H1 (cell line): ENCODE measurements around the gene PRDM2. TPM values are rescaled to one million over a fixed set of nuclear protein-coding genes. Genes with fewer than 3 reads are reported as not detected.

Experiments
- CTCF ChIA-PET: fragments of 300-600 bp; sonication (Branson Sonifier 250); formaldehyde crosslinking; loops from one replicate; lab custom pipeline; 2021; ENCODE audit not compliant: partially characterized antibody; lab: Charles Lee
- POLR2A ChIA-PET: fragments of 300-600 bp; sonication (Branson Sonifier 250); formaldehyde crosslinking; loops from one replicate; lab custom pipeline; 2021; ENCODE audit warnings: inconsistent platforms; ENCODE audit not compliant: partially characterized antibody; lab: Charles Lee
- DNase-seq, 2 experiments: peaks; one replicate each; pipeline versions ENCODE4 v3.0.0 to v3.0.0-alpha.2; 2010 to 2022; ENCODE audit warnings: low spot score in 2 of 2, low read depth in 1 of 2, mixed read lengths in 1 of 2
- FAIRE-seq: peaks from 2 replicates; lab custom pipeline; 2011; peaks lifted over from hg19 to GRCh38; lab: Jason Lieb, UNC
- H2AFZ ChIP-seq: 2 replicates; pipeline ENCODE4 v1.8.1; 2012; ENCODE audit warnings: low read length, inconsistent platforms
- H2AK5ac ChIP-seq: 2 replicates; pipeline ENCODE4 v1.6.1; 2013; ENCODE audit warnings: low read depth, low read length
- H2BK120ac ChIP-seq: replicated peaks from 2 replicates; pipeline ENCODE3; 2013; ENCODE audit warnings: low read depth, low read length, inconsistent platforms
- H2BK12ac ChIP-seq: 2 replicates; pipeline ENCODE4 v1.6.1; 2013; ENCODE audit warnings: low read depth, low read length
- H2BK15ac ChIP-seq: 2 replicates; pipeline ENCODE4 v1.6.1; 2013; ENCODE audit warnings: low read length
- H2BK20ac ChIP-seq: 2 replicates; pipeline ENCODE4 v1.6.1; 2013; ENCODE audit warnings: low read length
- H2BK5ac ChIP-seq: 2 replicates; pipeline ENCODE4 v1.6.1; 2013; ENCODE audit warnings: low read depth, low read length
- H3K14ac ChIP-seq: 2 replicates; pipeline ENCODE4 v1.6.1; 2013; ENCODE audit warnings: inconsistent platforms; ENCODE audit not compliant: insufficient read length
- H3K18ac ChIP-seq: 2 replicates; pipeline ENCODE4 v1.6.1; 2013; ENCODE audit warnings: low read length; ENCODE audit errors: extremely low read depth
- H3K23ac ChIP-seq: 2 replicates; pipeline ENCODE4 v1.6.1; 2013; ENCODE audit warnings: inconsistent platforms; ENCODE audit not compliant: insufficient read length
- H3K23me2 ChIP-seq: 2 replicates; pipeline ENCODE4 v1.6.1; 2013; ENCODE audit warnings: low read depth, low read length
- H3K27ac ChIP-seq: 2 replicates; pipeline ENCODE4 v1.6.1; 2011; ENCODE audit warnings: low read depth, low read length, inconsistent platforms
- H3K27me3 ChIP-seq, 4 experiments: replicated peaks in 1 of 4; 1 replicate in 1 of 4; 2 replicates in 3 of 4; pipeline versions ENCODE4 v1.6.1 to v1.8.1; 2011 to 2013; ENCODE audit warnings: low read length in 3 of 4, mild to moderate bottlenecking in 3 of 4, inconsistent platforms in 2 of 4, mixed read lengths in 2 of 4, moderate library complexity in 1 of 4; ENCODE audit not compliant: control insufficient read depth in 3 of 4, insufficient read depth in 3 of 4; ENCODE audit errors: extremely low read depth in 1 of 4
- H3K36me3 ChIP-seq, 4 experiments: 2 replicates each; pipeline versions ENCODE4 v1.6.1 to v1.8.1; 2011 to 2013; ENCODE audit warnings: mild to moderate bottlenecking in 4 of 4, low read length in 3 of 4, moderate library complexity in 2 of 4, control low read depth in 1 of 4, inconsistent platforms in 1 of 4; ENCODE audit not compliant: insufficient read depth in 4 of 4, control insufficient read depth in 2 of 4
- H3K4ac ChIP-seq: replicated peaks from 2 replicates; pipeline ENCODE3; 2013; ENCODE audit warnings: low read length, low read depth, mixed read lengths, inconsistent platforms; ENCODE audit not compliant: insufficient read length
- H3K4me1 ChIP-seq, 4 experiments: replicated peaks in 1 of 4; 1 replicate in 1 of 4; 2 replicates in 3 of 4; pipeline versions ENCODE4 v1.6.1 to v1.8.1; 2011 to 2013; ENCODE audit warnings: low read length in 3 of 4, inconsistent platforms in 2 of 4, mixed read lengths in 1 of 4; ENCODE audit not compliant: insufficient read depth in 4 of 4, control insufficient read depth in 3 of 4
- H3K4me2 ChIP-seq, 2 experiments: 2 replicates each; pipeline versions ENCODE4 v1.6.1 to v1.8.1; 2011 to 2013; ENCODE audit warnings: low read depth in 2 of 2, low read length in 2 of 2, control low read depth in 1 of 2, inconsistent platforms in 1 of 2, mild to moderate bottlenecking in 1 of 2; ENCODE audit not compliant: insufficient read depth in 1 of 2
- H3K4me3 ChIP-seq, 4 experiments: fragments of 200-600, 300-600 bp in 1 of 4; sonication (generic), shearing (Covaris generic), sonication (Bioruptor Twin) in 1 of 4; 2 replicates each; pipeline versions ENCODE4 v1.5.1 to v1.8.1; 2011 to 2016; ENCODE audit warnings: low read length in 4 of 4, low read depth in 3 of 4, control low read depth in 2 of 4, inconsistent platforms in 2 of 4, mild to moderate bottlenecking in 2 of 4, mixed read lengths in 1 of 4, moderate library complexity in 1 of 4; ENCODE audit not compliant: insufficient read depth in 2 of 4; ENCODE audit errors: extremely low read depth in 1 of 4
- H3K56ac ChIP-seq: replicated peaks from 2 replicates; pipeline ENCODE3; 2013; ENCODE audit warnings: low read depth, mild to moderate bottlenecking, mixed read lengths, low read length, inconsistent platforms; ENCODE audit not compliant: insufficient read length
- H3K79me1 ChIP-seq: 2 replicates; pipeline ENCODE4 v1.6.1; 2013; ENCODE audit warnings: low read depth, low read length, control low read depth
- H3K79me2 ChIP-seq, 2 experiments: 2 replicates each; pipeline versions ENCODE4 v1.6.1 to v1.8.1; 2012 to 2013; ENCODE audit warnings: low read length in 2 of 2, mild to moderate bottlenecking in 2 of 2, inconsistent platforms in 1 of 2; ENCODE audit not compliant: insufficient read depth in 2 of 2, control insufficient read depth in 1 of 2
- H3K9ac ChIP-seq, 4 experiments: replicated peaks in 1 of 4; 1 replicate in 1 of 4; 2 replicates in 3 of 4; pipeline versions ENCODE4 v1.6.1 to v1.8.1; 2011 to 2013; ENCODE audit warnings: low read depth in 3 of 4, low read length in 3 of 4, control low read depth in 2 of 4, mild to moderate bottlenecking in 2 of 4, moderate library complexity in 2 of 4, inconsistent platforms in 1 of 4; ENCODE audit errors: extremely low read depth in 1 of 4
- H3K9me3 ChIP-seq, 2 experiments: 2 replicates each; pipeline versions ENCODE4 v1.6.1 to v1.8.1; 2012 to 2013; ENCODE audit warnings: mild to moderate bottlenecking in 2 of 2, moderate library complexity in 2 of 2, control low read depth in 1 of 2, inconsistent platforms in 1 of 2, low read depth in 1 of 2, low read length in 1 of 2, mixed read lengths in 1 of 2; ENCODE audit not compliant: insufficient read depth in 2 of 2
- H4K20me1 ChIP-seq, 2 experiments: replicated peaks in 1 of 2; 2 replicates each; pipeline versions ENCODE3 to v1.8.1; 2011 to 2013; ENCODE audit warnings: inconsistent platforms in 2 of 2, low read length in 2 of 2, mild to moderate bottlenecking in 1 of 2; ENCODE audit not compliant: insufficient read depth in 2 of 2, control insufficient read depth in 1 of 2
- H4K5ac ChIP-seq: 2 replicates; pipeline ENCODE4 v1.6.1; 2013; ENCODE audit warnings: low read length, low read depth, mixed read lengths, inconsistent platforms; ENCODE audit not compliant: insufficient read length
- H4K8ac ChIP-seq: 2 replicates; pipeline ENCODE4 v1.8.0; 2013; ENCODE audit warnings: mild to moderate bottlenecking, moderate library complexity, low read length, inconsistent platforms; ENCODE audit not compliant: insufficient read depth; ENCODE audit errors: extremely low read depth
- H4K91ac ChIP-seq: replicated peaks from 2 replicates; pipeline ENCODE3; 2013; ENCODE audit warnings: low read length, mixed read lengths, inconsistent platforms; ENCODE audit not compliant: insufficient read length
- CBX8 ChIP-seq: fragments of 300-800, 300-1000 bp; sonication (generic); IDR thresholded peaks from 2 replicates; pipeline ENCODE4 v1.7.1; 2016; ENCODE audit warnings: low read depth, low read length, borderline replicate concordance
- CTCF ChIP-seq, 3 experiments: IDR thresholded peaks; 1 replicate in 2 of 3; 2 replicates in 1 of 3; pipeline versions ENCODE4 v1.5.1 to v1.6.1; 2011; ENCODE audit warnings: low read length in 3 of 3, mild to moderate bottlenecking in 3 of 3, inconsistent platforms in 2 of 3, low read depth in 1 of 3, moderate library complexity in 1 of 3; ENCODE audit not compliant: insufficient read depth in 1 of 3; ENCODE audit errors: control extremely low read depth in 1 of 3
- FOSL1 ChIP-seq: IDR thresholded peaks from 2 replicates; pipeline ENCODE4 v1.6.1; 2011; ENCODE audit warnings: mild to moderate bottlenecking, low read depth, low read length, moderate library complexity; ENCODE audit not compliant: insufficient read depth
- JUN ChIP-seq: IDR thresholded peaks from 2 replicates; pipeline ENCODE4 v1.6.1; 2011; ENCODE audit warnings: low read depth, mild to moderate bottlenecking, improper control_type of control experiment, low read length
- SIN3A ChIP-seq, 2 experiments: IDR thresholded peaks in 1 of 2; conservative IDR thresholded peaks in 1 of 2; 2 replicates each; pipeline ENCODE4 v1.6.1; 2011 to 2012; ENCODE audit warnings: low read length in 2 of 2, improper control_type of control experiment in 1 of 2, low read depth in 1 of 2, mild to moderate bottlenecking in 1 of 2
- SP4 ChIP-seq: IDR thresholded peaks from 2 replicates; pipeline ENCODE4 v1.6.1; 2012; ENCODE audit warnings: low read length, inconsistent platforms
- USF2 ChIP-seq: IDR thresholded peaks from 2 replicates; pipeline ENCODE4 v1.6.1; 2011; ENCODE audit warnings: low read length, improper control_type of control experiment
- WGBS, 2 experiments: shearing (Covaris generic) in 1 of 2; methylation state at CpG; one replicate each; pipeline versions ENCODE4 v1.1.6 to v1.1.7; 2013 to 2015; ENCODE audit warnings: low lambda C conversion rate in 2 of 2, mixed read lengths in 2 of 2, inconsistent platforms in 1 of 2, low coverage in 1 of 2, missing lambda C conversion rate in 1 of 2; ENCODE audit not compliant: insufficient replicate concordance in 2 of 2, insufficient coverage in 1 of 2, insufficient read length in 1 of 2; ENCODE audit errors: extremely low coverage in 1 of 2, missing lambda C conversion rate in 1 of 2; 5-methylcytosine and 5-hydroxymethylcytosine counted together
- polyA plus RNA-seq, 7 experiments: library from polyadenylated mRNA; depleted of rRNA in 3 of 7; stranded (reverse) in 5 of 7; unstranded in 2 of 7; fragments of >200 nt in 5 of 7; fragments of 200-250 nt in 2 of 7; gene quantifications; 1 replicate in 5 of 7; 2 replicates in 1 of 7; 4 replicates in 1 of 7; pipeline versions ENCODE4 v1.2.1 to v1.2.3, GENCODE V29; 2011 to 2013; ENCODE audit warnings: missing spikeins in 2 of 7, mixed read lengths in 2 of 7
- total RNA-seq: library from RNA; stranded (reverse); fragmentation: NEBNext Ultra II Directional; extraction: Animal tissue kit (Norgen Biotek cat#: 25700); gene quantifications from 2 replicates; pipeline ENCODE4 v1.2.1, GENCODE V29; 2021

PRDM2 gene
- total and polyA plus RNA-seq, 2 of the 8 experiments (the other 6 are each of a cell fraction or from before 2014, with no cell fraction given), result 5.8 to 21.2 TPM

- peaks cover 9 to 11% of the 10 kb centered on the region in 2 experiments; a peak in 3 of 4 replicates for H3K9me3 ChIP-seq
- peaks cover 0 to 12% of the 10 kb centered on the region in 2 experiments; a peak in 1 of 4 replicates for H3K79me2 ChIP-seq
- H2BK20ac ChIP-seq, result no peak overlapping the region
- no peak overlapping the region for H3K18ac ChIP-seq
- POLR2A ChIA-PET, result no interaction called here
- no peak overlapping the region for H3K56ac ChIP-seq
- no peak overlapping the region for H3K4me3 ChIP-seq
- no peak overlapping the region for H2BK12ac ChIP-seq
- H3K4me1 ChIP-seq, result peaks cover 0 to 7% (median 2%) of the 10 kb centered on the region in 4 experiments; a peak in 3 of 7 replicates
- H3K14ac ChIP-seq, result no peak overlapping the region
- H4K8ac ChIP-seq, result no peak overlapping the region
- no peak overlapping the region for H2BK5ac ChIP-seq
- no peak overlapping the region for H3K23ac ChIP-seq
- H3K27me3 ChIP-seq, result peaks cover 1 to 18% (median 14%) of the 10 kb centered on the region in 4 experiments
- no peak for TF ChIP-seq USF2
- no peak for TF ChIP-seq JUN
- no peak for TF ChIP-seq CBX8
- peak in 1 of 3 experiments; percentile 8; a peak in 1 of 4 replicates for TF ChIP-seq CTCF (IDR thresholded peaks at IDR 0.05; ENCODE audit: control extremely low read depth in 1 of 3, insufficient read depth in 1 of 3, low read depth in 1 of 3, low read length in 3 of 3)
- no peak for TF ChIP-seq SIN3A (conservative IDR thresholded peaks at IDR 0.05 in 1 of 2, IDR thresholded peaks at IDR 0.05 in 1 of 2; ENCODE audit: low read depth in 1 of 2, low read length in 2 of 2)
- TF ChIP-seq FOSL1, result no peak
- no peak for TF ChIP-seq SP4
- TF ChIP-seq, all 59 proteins: peak for 1
- Histone ChIP-seq H3K9ac (no peak overlapping the region), H3K27ac (no peak overlapping the region), H2AFZ (no peak overlapping the region), H4K91ac (no peak overlapping the region), H2BK15ac (no peak overlapping the region), H2BK120ac (no peak overlapping the region), H3K4me2 (no peak overlapping the region), H2AK5ac (no peak overlapping the region), H4K20me1 (no peaks in the 10 kb centered on the region), H3K36me3 (no peaks in the 10 kb centered on the region), H3K4ac (no peak overlapping the region), H3K79me1 (no peaks in the 10 kb centered on the region), H4K5ac (no peak overlapping the region), H3K23me2 (peaks cover 4% of the 10 kb centered on the region)
- FAIRE-seq (no peak), DNase-seq (no peak)
- WGBS, 2 experiments, result 96% methylated on average over 2 of the region's 2 CpGs; no CpG with 5 or more reads in 1 of the 2 experiments
- CTCF ChIA-PET, result interaction anchor here (0.6 to 1.3 kb wide), 2 partner anchors 39 to 108 kb away, joined by 3 to 4 read pairs; no protein-coding TSS in a partner anchor
Observed at GRCh38 chr1:13697738-13698137, 2.2 kb upstream of the PRDM2 start.
